Retinal pigment epithelial cell (primary cell): ENCODE data around the gene GALK1.

Experiments used
- DNase-seq: peaks from one replicate; pipeline ENCODE4 v3.0.0-alpha.2; 2010; ENCODE audit warnings: low read depth
- H3K4me3 ChIP-seq: 2 replicates; pipeline ENCODE4 v1.5.1; 2011; ENCODE audit warnings: mild to moderate bottlenecking, low read length, control low read depth, moderate library complexity
- CTCF ChIP-seq: conservative IDR thresholded peaks from 2 replicates; pipeline ENCODE4 v1.5.1; 2011; ENCODE audit warnings: low read depth, low read length, control low read depth, inconsistent platforms

The GALK1 gene

GRCh38 chr17:75731716-75732498 is 33.1 kb downstream of the GALK1 start:
- TF ChIP-seq CTCF = no peak
- no peak for DNase-seq
- H3K4me3 ChIP-seq = no peak overlapping the region

GRCh38 chr17:75731086-75731715 is 33.8 kb downstream of the GALK1 start:
- no peak for DNase-seq
- H3K4me3 ChIP-seq = no peak overlapping the region
- no peak for TF ChIP-seq CTCF

- DNase-seq = no peak
- no peak for TF ChIP-seq CTCF
- no peak overlapping the region for H3K4me3 ChIP-seq
Measured at GRCh38 chr17:75730065-75730464, 34.9 kb downstream of the GALK1 start.

- DNase-seq = no peak
- no peak overlapping the region for H3K4me3 ChIP-seq
- TF ChIP-seq CTCF = no peak
Measured at GRCh38 chr17:75729351-75729750, 35.6 kb downstream of the GALK1 start.

GRCh38 chr17:75727391-75727790 is 37.6 kb downstream of the GALK1 start:
- TF ChIP-seq CTCF = no peak
- no peak for DNase-seq
- H3K4me3 ChIP-seq = no peak overlapping the region

- DNase-seq = no peak
- no peak overlapping the region for H3K4me3 ChIP-seq
- no peak for TF ChIP-seq CTCF
Measured at GRCh38 chr17:75725504-75725903, 39.5 kb downstream of the GALK1 start.
